Measurements from ENCODE around the gene SMIM32. TPM values are rescaled to one million over a fixed set of nuclear protein-coding genes. Genes with fewer than 3 reads are reported as not detected.

The SMIM32 gene
- total and polyA plus RNA-seq, 2 donors (not counting 3 experiments of a cell fraction or from before 2014, with no cell fraction given): not detected

DNA sequence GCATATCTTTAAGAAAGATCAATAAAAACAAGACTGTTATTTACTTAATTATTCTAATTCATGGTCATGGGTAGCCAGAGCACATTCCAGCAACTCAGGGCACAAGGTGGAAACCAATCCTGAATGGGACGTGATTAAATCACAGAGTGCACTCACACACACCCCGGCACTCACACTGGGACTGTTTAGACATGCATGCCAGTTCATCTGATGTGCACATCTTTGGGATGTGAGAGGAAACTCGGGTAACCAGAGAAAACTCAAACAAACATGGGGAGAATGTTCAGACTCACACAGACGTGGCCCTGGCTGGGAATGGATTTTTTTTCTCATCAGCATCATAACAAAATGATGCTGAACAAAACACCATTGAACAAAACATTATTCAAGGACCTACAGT, 31.0 kb downstream of the SMIM32 start:
- TF ChIP-seq, protein P1, sequence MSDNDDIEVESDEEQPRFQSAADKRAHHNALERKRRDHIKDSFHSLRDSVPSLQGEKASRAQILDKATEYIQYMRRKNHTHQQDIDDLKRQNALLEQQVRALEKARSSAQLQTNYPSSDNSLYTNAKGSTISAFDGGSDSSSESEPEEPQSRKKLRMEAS (IDR thresholded peaks at IDR 0.05; ENCODE audit: insufficient read depth, insufficient read length): no peak
- TF ChIP-seq POLR2AphosphoS5 (IDR thresholded peaks at IDR 0.05; ENCODE audit: insufficient read depth, low read depth, low read length): no peak
- no peak for TF ChIP-seq FOS (IDR thresholded peaks at IDR 0.05; ENCODE audit: borderline replicate concordance, insufficient read depth, low read length)
- TF ChIP-seq GATA2 (IDR thresholded peaks at IDR 0.05; ENCODE audit: insufficient read depth, insufficient read length, low read depth, low read length): no peak
- TF ChIP-seq JUN (IDR thresholded peaks at IDR 0.05; ENCODE audit: borderline replicate concordance, insufficient read depth, insufficient read length, low read depth): no peak
- no peak for TF ChIP-seq EZH2 (IDR thresholded peaks at IDR 0.05; ENCODE audit: borderline replicate concordance, low read depth, low read length, severe bottlenecking)
- TF ChIP-seq, protein P2, sequence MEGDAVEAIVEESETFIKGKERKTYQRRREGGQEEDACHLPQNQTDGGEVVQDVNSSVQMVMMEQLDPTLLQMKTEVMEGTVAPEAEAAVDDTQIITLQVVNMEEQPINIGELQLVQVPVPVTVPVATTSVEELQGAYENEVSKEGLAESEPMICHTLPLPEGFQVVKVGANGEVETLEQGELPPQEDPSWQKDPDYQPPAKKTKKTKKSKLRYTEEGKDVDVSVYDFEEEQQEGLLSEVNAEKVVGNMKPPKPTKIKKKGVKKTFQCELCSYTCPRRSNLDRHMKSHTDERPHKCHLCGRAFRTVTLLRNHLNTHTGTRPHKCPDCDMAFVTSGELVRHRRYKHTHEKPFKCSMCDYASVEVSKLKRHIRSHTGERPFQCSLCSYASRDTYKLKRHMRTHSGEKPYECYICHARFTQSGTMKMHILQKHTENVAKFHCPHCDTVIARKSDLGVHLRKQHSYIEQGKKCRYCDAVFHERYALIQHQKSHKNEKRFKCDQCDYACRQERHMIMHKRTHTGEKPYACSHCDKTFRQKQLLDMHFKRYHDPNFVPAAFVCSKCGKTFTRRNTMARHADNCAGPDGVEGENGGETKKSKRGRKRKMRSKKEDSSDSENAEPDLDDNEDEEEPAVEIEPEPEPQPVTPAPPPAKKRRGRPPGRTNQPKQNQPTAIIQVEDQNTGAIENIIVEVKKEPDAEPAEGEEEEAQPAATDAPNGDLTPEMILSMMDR (IDR thresholded peaks at IDR 0.05; ENCODE audit: extremely low read depth in 1 of 2, insufficient read depth in 1 of 2, low read depth in 1 of 2, low read length in 2 of 2): no peak
- TF ChIP-seq MYC (IDR thresholded peaks at IDR 0.05; ENCODE audit: low read depth, low read length): no peak
- TF ChIP-seq POLR2A (IDR thresholded peaks at IDR 0.05; ENCODE audit: low read depth, low read length): no peak
- ChIA-PET POLR2A (no interaction called here), CTCF (no interaction called here)
- no peak overlapping the region for H3K4me2 ChIP-seq (ENCODE audit: insufficient read depth, low read length)
- intact Hi-C loops (cut with micrococcal nuclease): no loop called here
- no peak for DNase-seq (ENCODE audit: low read depth, low spot score)
- H3K27me3 ChIP-seq (ENCODE audit: control insufficient read depth in 2 of 2, insufficient read depth in 2 of 2, low read length in 2 of 2): no peaks in the 10 kb centered on the region
- no peaks in the 10 kb centered on the region for H3K9me1 ChIP-seq (replicated peaks; ENCODE audit: control insufficient read depth, extremely low read depth, insufficient read depth, low read length)
- H2AFZ ChIP-seq (ENCODE audit: low read depth, low read length): no peak overlapping the region
- no peaks in the 10 kb centered on the region for H4K20me1 ChIP-seq (replicated peaks; ENCODE audit: control insufficient read depth, extremely low read depth, insufficient read depth, low read length)
- dilution Hi-C loops (cut with MboI; ENCODE audit: extremely low pct_ligation_motif_present, low sequenced_read_pairs): no loop called here
- no peaks in the 10 kb centered on the region for H3K4me1 ChIP-seq (ENCODE audit: control insufficient read depth, extremely low read depth, insufficient read depth, low read length)
- H3K4me3 ChIP-seq (replicated peaks in 1 of 3; ENCODE audit: insufficient read depth in 1 of 3, low read depth in 1 of 3, low read length in 3 of 3): no peak overlapping the region
- no peak overlapping the region for H3K9ac ChIP-seq (replicated peaks; ENCODE audit: extremely low read depth, insufficient read depth, low read length)
- BruUV-seq (replicated peaks): no TSS peak
- peaks cover 0 to 4% of the 10 kb centered on the region in 2 experiments for H3K36me3 ChIP-seq (ENCODE audit: control insufficient read depth in 2 of 2, extremely low read depth in 1 of 2, insufficient read depth in 2 of 2, low read length in 2 of 2)
- H3K79me2 ChIP-seq (ENCODE audit: control insufficient read depth, insufficient read depth, low read length): peaks cover 30% of the 10 kb centered on the region
- no peak for FAIRE-seq
- H3K9me3 ChIP-seq (replicated peaks; ENCODE audit: control insufficient read depth, insufficient read depth, low read length): no peaks in the 10 kb centered on the region
- H3K27ac ChIP-seq (ENCODE audit: insufficient read depth, low read depth, low read length): no peak overlapping the region

All from endothelial cell of umbilical vein (primary cell).